HL-60 (cell line): Measurements from ENCODE around the gene ARSJ.
"Not testable (repeated sequence)": the region's sequence is repeated elsewhere in the genome, so short reads cannot be mapped to it uniquely, and the experiment has no call there.

ENCODE experiments used
- DNase-seq, 2 experiments: peaks; one replicate each; pipeline ENCODE4 v3.0.0-alpha.2; 2010 to 2020; ENCODE audit warnings: low read depth in 1 of 2, low spot score in 1 of 2
- H3K27ac ChIP-seq: fragments of 250-450 bp; sonication (Bioruptor Pico); replicated peaks from 2 replicates; pipeline ENCODE4 v1.5.1; 2020; ENCODE audit warnings: mild to moderate bottlenecking, moderate library complexity
- H3K27me3 ChIP-seq: fragments of 250-450 bp; sonication (Bioruptor Pico); 2 replicates; pipeline ENCODE4 v1.5.1; 2021; ENCODE audit warnings: mild to moderate bottlenecking, moderate library complexity; ENCODE audit not compliant: insufficient read depth, poor library complexity, severe bottlenecking
- H3K4me3 ChIP-seq: replicated peaks from 2 replicates; pipeline ENCODE4 v1.5.1; 2011; ENCODE audit warnings: mild to moderate bottlenecking, control low read depth, low read length; ENCODE audit not compliant: insufficient read depth
- GABPA ChIP-seq: IDR thresholded peaks from 2 replicates; pipeline ENCODE4 v1.6.1; 2012; ENCODE audit warnings: low read depth
- POLR2AphosphoS5 ChIP-seq: IDR thresholded peaks from 2 replicates; pipeline ENCODE4 v1.6.1; 2012; ENCODE audit warnings: low read depth
- REST ChIP-seq: IDR thresholded peaks from 2 replicates; pipeline ENCODE4 v1.6.1; 2012; ENCODE audit warnings: low read depth; ENCODE audit not compliant: insufficient replicate concordance
- SPI1 ChIP-seq: IDR thresholded peaks from 2 replicates; pipeline ENCODE4 v1.6.1; 2012; ENCODE audit warnings: low read depth, mild to moderate bottlenecking, borderline replicate concordance
- TF ChIP-seq, protein P1 (sequence below): IDR thresholded peaks from one replicate; pipeline ENCODE4 v1.5.1; 2011; ENCODE audit warnings: low read length, control low read depth, inconsistent platforms; ENCODE audit not compliant: insufficient read depth

Gene ARSJ

DNA sequence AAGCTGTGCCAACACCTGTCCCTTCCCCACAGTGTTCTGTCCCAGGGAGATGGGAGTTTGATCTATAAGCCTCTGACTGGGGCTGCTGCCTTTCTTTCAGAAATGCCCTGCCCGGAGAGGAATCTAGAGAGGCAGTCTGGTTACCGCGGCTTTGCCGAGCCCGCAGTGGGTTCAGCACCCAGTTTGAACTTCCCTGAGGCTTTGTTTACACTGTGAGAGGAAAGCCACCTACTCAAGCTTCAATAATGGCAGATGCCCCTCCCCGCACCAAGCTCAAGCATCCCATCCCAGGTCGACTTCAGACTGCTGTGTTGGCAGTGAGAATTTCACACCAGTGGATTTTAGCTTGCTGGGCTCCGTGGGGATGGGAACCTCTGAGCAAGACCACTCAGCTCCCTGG is 33.3 kb upstream of the ARSJ start:
- no peak for DNase-seq
- Histone ChIP-seq H3K27me3 (no peaks in the 10 kb centered on the region), H3K27ac (no peak overlapping the region), H3K4me3 (no peak overlapping the region)
- no peak for TF ChIP-seq GABPA
- TF ChIP-seq, protein P1, sequence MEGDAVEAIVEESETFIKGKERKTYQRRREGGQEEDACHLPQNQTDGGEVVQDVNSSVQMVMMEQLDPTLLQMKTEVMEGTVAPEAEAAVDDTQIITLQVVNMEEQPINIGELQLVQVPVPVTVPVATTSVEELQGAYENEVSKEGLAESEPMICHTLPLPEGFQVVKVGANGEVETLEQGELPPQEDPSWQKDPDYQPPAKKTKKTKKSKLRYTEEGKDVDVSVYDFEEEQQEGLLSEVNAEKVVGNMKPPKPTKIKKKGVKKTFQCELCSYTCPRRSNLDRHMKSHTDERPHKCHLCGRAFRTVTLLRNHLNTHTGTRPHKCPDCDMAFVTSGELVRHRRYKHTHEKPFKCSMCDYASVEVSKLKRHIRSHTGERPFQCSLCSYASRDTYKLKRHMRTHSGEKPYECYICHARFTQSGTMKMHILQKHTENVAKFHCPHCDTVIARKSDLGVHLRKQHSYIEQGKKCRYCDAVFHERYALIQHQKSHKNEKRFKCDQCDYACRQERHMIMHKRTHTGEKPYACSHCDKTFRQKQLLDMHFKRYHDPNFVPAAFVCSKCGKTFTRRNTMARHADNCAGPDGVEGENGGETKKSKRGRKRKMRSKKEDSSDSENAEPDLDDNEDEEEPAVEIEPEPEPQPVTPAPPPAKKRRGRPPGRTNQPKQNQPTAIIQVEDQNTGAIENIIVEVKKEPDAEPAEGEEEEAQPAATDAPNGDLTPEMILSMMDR: no peak
- no peak for TF ChIP-seq REST
- no peak for TF ChIP-seq SPI1
- no peak for TF ChIP-seq POLR2AphosphoS5

DNA sequence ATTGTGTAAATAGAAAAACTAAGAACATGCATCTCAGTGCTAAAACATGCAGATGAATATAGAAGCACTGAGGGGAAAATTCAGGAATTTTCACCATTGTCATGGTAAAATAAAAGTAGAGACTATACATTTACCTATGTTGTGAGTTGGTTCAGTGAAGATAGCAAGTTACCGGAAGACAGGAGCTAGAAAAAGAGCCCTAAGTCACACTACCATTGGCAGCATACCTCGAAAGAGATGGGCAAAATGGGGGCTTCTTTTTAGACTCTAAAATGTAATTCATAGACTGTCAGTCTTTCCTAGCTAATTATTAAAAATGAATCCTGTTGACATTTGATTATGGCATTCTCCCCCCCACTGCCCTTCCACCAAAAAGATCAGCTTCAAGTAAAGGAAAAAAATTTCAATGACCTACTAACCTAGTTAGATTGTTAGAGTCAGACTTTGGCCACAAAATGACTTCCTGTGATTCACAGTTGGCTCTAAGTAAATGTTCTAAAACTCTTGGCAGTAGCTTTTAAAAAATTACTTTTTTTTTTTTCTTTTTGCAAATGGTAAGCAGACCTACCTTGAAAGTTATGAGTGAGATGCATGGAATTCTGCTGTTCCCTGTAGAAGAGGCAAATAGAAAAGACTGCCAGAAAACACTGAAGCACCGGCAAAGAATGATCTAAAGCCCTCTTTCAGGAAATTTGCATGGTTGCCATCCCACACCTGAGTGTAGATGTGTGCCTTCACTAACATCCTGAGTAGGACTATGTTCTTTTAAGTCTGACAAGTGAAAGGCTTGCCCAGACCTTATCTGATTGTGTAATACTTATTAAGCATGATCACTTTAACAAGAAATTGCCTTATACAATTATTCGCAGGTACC is 26.4 kb upstream of the ARSJ start:
- Histone ChIP-seq H3K27ac (no peak overlapping the region), H3K4me3 (no peak overlapping the region), H3K27me3 (no peaks in the 10 kb centered on the region)
- TF ChIP-seq POLR2AphosphoS5 (no peak), GABPA (no peak), REST (no peak), SPI1 (no peak)
- TF ChIP-seq, protein P1: no peak
- no peak for DNase-seq

DNA sequence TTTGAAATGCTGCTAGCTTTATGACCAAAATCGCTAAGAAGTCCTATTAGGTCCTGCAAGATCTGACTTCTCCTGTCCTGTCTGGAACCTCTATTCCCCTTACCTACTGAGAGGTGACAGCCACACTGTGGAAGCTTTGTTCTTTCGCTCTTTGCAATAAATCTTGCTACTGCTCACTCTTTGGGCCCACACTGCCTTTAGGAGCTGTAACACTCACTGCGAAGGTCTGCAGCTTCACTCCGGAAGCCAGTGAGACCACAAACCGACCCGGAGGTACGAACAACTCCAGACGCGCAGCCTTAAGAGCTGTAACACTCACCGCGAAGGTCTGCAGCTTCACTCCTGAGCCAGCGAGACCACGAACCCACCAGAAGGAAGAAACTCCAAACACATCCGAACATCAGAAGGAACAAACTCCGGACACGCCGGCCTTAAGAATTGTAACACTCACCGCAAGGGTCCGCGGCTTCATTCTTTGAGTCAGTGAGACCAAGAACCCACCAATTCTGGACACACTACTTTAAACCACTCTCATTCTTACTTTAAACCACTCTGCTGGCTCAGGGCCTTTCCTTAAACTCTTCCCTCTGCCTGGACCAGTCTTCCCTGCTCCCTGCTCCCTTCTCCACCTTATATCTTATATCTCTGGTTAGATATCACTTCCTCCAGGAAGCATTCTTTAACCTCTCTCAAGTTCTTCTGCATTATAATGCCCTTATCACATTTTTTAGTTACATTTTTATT is 25.2 kb upstream of the ARSJ start:
- not testable (repeated sequence) for H3K27me3 ChIP-seq, H3K4me3 ChIP-seq, H3K27ac ChIP-seq, DNase-seq

- H3K27ac ChIP-seq: no peak overlapping the region
- no peak for DNase-seq
- no peaks in the 10 kb centered on the region for H3K27me3 ChIP-seq
- H3K4me3 ChIP-seq: no peak overlapping the region
- TF ChIP-seq SPI1: no peak
- no peak for TF ChIP-seq POLR2AphosphoS5
- no peak for TF ChIP-seq GABPA
- TF ChIP-seq, protein P1: no peak
- TF ChIP-seq REST: no peak
These were observed 19.1 kb upstream of the ARSJ start for GRCh38 chr4:113998531-113998930.
